Gastroesophageal sphincter (tissue), 4 donors: Measurements from ENCODE around the gene PDZD7. TPM values are rescaled to one million over a fixed set of nuclear protein-coding genes. Genes with fewer than 3 reads are reported as not detected.

ENCODE experiments used
- ATAC-seq: fragments of 150-250 bp; one replicate; pipeline ENCODE4 v1.9.1; 2016; ENCODE audit warnings: mild to moderate bottlenecking, moderate library complexity
- H3K27ac ChIP-seq, 4 donors: fragments of 200-600 bp; sonication (generic) in 3 of 4; 1 replicate in 3 of 4; 2 replicates in 1 of 4; pipeline ENCODE4 v1.5.1; 2016 to 2019
- H3K27me3 ChIP-seq: fragments of 200-600 bp; sonication (generic); one replicate; pipeline ENCODE4 v1.5.1; 2019
- H3K36me3 ChIP-seq, 2 donors: fragments of 200-600 bp; sonication (generic); one replicate each; pipeline ENCODE4 v1.5.1; 2019; ENCODE audit warnings: control low read depth in 1 of 2
- H3K4me1 ChIP-seq, 3 donors: fragments of 200-600 bp; sonication (generic); 1 replicate in 2 of 3; 2 replicates in 1 of 3; pipeline ENCODE4 v1.5.1; 2016 to 2019; ENCODE audit warnings: control low read depth in 2 of 3
- H3K4me3 ChIP-seq, 2 donors: fragments of 200-600 bp; sonication (generic); one replicate each; pipeline ENCODE4 v1.5.1; 2019; ENCODE audit warnings: mild to moderate bottlenecking in 1 of 2, moderate library complexity in 1 of 2
- H3K9me3 ChIP-seq, 3 donors: fragments of 200-600 bp; sonication (generic); one replicate each; pipeline ENCODE4 v1.5.1; 2017 to 2019; ENCODE audit warnings: control low read depth in 2 of 3
- EP300 ChIP-seq: sonication (generic); formaldehyde crosslinking; IDR thresholded peaks from one replicate; pipeline ENCODE4 v1.6.1; 2017; ENCODE audit warnings: antibody characterized with exemption, mild to moderate bottlenecking
- POLR2A ChIP-seq, 2 donors: fragments of 450-650 bp; IDR thresholded peaks; one replicate each; pipeline ENCODE4 v1.6.1; 2017; ENCODE audit warnings: antibody characterized with exemption in 2 of 2, mild to moderate bottlenecking in 2 of 2, moderate library complexity in 1 of 2
- POLR2AphosphoS5 ChIP-seq: sonication (generic); formaldehyde crosslinking; IDR thresholded peaks from one replicate; pipeline ENCODE4 v1.6.1; 2017; ENCODE audit warnings: antibody characterized with exemption
- WGBS, 2 donors: methylation state at CpG; one replicate each; pipeline ENCODE4 v1.1.5; 2018; ENCODE audit warnings: low coverage in 1 of 2; 5-methylcytosine and 5-hydroxymethylcytosine counted together
- total RNA-seq, 4 donors: library from RNA; depleted of rRNA; stranded (reverse); fragments of >200 nt; gene quantifications; one replicate each; pipeline ENCODE4 v1.1.0, GENCODE V29; 2016
- TF ChIP-seq, protein P1 (sequence below), 4 experiments: fragments of 200-600 bp in 2 of 4; fragments of 450-650 bp in 2 of 4; sonication (generic) in 1 of 4; IDR thresholded peaks; one replicate each; pipeline ENCODE4 v1.5.1; 2017 to 2019; ENCODE audit warnings: antibody characterized with exemption in 4 of 4, mild to moderate bottlenecking in 2 of 4, moderate library complexity in 2 of 4

Gene PDZD7
- total RNA-seq, 4 donors from 2014 or later = 0.31 to 0.54 (median 0.39) TPM; not detected in 1

DNA sequence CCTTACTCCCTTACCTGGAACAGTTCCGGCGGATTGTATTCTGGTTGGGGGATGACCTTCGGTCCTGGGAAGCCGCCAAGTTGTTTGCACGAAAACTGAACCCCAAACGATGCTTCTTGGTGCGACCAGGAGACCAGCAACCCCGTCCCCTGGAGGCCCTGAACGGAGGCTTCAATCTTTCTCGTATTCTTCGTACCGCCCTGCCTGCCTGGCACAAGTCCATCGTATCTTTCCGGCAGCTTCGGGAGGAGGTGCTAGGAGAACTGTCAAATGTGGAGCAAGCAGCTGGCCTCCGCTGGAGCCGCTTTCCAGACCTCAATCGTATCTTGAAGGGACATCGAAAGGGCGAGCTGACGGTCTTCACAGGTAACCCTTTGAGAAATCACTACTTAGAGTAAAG, 41.8 kb downstream of the PDZD7 start:
- Histone ChIP-seq H3K27ac (no peak overlapping the region), H3K4me1 (peaks cover 0 to 49% (median 19%) of the 10 kb centered on the region in 3 donors), H3K9me3 (no peaks in the 10 kb centered on the region), H3K4me3 (no peak overlapping the region), H3K36me3 (peaks cover 0 to 67% of the 10 kb centered on the region in 2 donors), H3K27me3 (no peaks in the 10 kb centered on the region)
- TF ChIP-seq, protein P1, sequence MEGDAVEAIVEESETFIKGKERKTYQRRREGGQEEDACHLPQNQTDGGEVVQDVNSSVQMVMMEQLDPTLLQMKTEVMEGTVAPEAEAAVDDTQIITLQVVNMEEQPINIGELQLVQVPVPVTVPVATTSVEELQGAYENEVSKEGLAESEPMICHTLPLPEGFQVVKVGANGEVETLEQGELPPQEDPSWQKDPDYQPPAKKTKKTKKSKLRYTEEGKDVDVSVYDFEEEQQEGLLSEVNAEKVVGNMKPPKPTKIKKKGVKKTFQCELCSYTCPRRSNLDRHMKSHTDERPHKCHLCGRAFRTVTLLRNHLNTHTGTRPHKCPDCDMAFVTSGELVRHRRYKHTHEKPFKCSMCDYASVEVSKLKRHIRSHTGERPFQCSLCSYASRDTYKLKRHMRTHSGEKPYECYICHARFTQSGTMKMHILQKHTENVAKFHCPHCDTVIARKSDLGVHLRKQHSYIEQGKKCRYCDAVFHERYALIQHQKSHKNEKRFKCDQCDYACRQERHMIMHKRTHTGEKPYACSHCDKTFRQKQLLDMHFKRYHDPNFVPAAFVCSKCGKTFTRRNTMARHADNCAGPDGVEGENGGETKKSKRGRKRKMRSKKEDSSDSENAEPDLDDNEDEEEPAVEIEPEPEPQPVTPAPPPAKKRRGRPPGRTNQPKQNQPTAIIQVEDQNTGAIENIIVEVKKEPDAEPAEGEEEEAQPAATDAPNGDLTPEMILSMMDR (IDR thresholded peaks at IDR 0.05) = no peak
- ATAC-seq = no peak
- 90 to 100% methylated on average over 1 to 2 of the region's 21 CpGs for WGBS, 2 donors

DNA sequence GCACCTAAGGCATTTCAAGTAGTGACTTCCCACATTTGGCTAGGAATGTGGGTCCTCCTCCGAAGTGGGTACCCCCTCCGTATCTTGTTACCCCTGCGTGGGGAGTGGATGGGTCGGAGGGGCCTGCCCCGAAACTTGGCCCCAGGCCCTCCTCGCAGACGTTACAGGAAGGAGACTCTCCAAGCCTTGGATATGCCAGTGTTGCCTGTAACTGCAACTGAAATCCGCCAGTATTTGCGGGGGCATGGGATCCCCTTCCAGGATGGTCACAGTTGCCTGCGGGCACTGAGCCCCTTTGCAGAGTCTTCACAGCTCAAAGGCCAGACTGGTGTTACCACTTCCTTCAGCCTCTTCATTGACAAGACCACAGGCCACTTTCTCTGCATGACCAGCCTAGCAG, 42.8 kb downstream of the PDZD7 start:
- peak overlapping the region in 1 of 2 donors; percentile 94 for H3K4me3 ChIP-seq
- H3K36me3 ChIP-seq = peaks cover 0 to 67% of the 10 kb centered on the region in 2 donors
- H3K27ac ChIP-seq = no peak overlapping the region
- H3K4me1 ChIP-seq = peaks cover 0 to 49% (median 19%) of the 10 kb centered on the region in 3 donors
- TF ChIP-seq POLR2AphosphoS5 (no peak), EP300 (no peak), POLR2A (IDR thresholded peaks at IDR 0.05) (no peak)
- TF ChIP-seq, protein P1 (IDR thresholded peaks at IDR 0.05) = no peak
- ATAC-seq = no peak
- no peaks in the 10 kb centered on the region for H3K27me3 ChIP-seq
- H3K9me3 ChIP-seq = no peaks in the 10 kb centered on the region
- WGBS, 2 donors = no CpG with 5 or more reads among the region's 10 CpGs

DNA sequence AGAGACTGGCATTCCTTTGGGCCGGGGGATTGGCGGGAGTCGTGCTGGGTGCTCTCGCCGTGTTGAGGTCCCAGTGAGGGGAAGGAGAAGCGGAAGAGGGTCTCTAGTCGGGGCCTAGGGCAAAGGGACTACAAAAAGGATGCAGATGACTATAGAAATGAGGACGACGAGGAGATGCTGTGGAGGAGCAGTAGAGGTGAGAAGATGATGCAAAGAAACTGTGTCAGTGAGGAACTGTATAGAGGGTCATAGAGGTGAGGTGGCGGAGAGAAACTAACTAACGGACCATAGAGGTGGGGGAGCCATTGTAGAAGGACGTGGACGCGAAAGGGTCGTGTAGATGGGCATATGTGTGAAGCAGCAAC, 43.3 kb downstream of the PDZD7 start:
- peaks cover 0 to 49% (median 19%) of the 10 kb centered on the region in 3 donors for H3K4me1 ChIP-seq
- peak overlapping the region in 3 of 4 donors; percentile 81 to 90 (median 87) for H3K27ac ChIP-seq
- TF ChIP-seq POLR2AphosphoS5 (no peak), EP300 (no peak)
- WGBS, 2 donors = 1% methylated on average over 15 of the region's 15 CpGs
- peaks cover 0 to 67% of the 10 kb centered on the region in 2 donors for H3K36me3 ChIP-seq
- no peak for ATAC-seq
- H3K9me3 ChIP-seq = no peaks in the 10 kb centered on the region
- no peaks in the 10 kb centered on the region for H3K27me3 ChIP-seq
- H3K4me3 ChIP-seq = peak overlapping the region; percentile 86 to 94

DNA sequence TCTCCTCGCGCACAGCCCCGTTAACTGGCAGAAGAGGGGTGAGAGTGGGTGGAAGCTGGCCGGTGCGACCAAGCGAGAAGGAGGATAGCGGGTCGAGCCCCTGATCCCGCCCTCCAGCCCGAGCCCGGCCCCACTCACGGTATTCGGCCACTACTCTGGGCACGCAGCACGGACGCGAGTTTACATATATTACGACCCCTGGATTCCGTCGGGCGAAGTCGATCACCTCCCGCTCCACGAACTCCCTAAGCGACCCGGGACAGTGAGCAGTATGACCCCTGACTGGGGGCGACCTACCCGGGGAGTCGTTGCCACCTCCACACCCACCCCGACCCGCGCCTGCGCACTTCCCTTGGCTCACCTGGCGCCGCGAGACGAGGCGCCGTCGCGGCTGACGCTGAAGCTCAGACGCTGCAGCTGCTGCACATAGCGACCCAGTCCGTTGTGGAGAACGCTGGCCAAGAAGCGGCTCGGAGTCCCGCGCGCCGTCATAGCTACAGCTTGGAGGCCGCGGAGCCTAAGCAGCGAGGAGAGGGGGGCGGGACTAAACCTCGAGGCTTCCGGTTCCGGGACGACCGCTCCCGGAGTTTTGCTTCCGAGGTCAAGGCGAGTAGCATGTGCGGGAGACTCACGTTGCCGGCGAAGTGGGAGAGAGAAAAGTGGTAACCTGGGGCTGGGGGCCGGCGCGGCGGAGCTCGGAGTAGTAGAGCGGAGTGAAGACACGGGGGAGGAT, 43.8 kb downstream of the PDZD7 start, which contains the start of the genes MRPL43 and TWNK:
Gene MRPL43 (minus strand): TSS at position 546 of the 733 bp plus-strand sequence. CDS start 54 bp downstream, at position 492.
Gene TWNK (plus strand): TSS at position 592 of the 733 bp plus-strand sequence. CDS start 668 bp downstream, outside the sequence.
- Histone ChIP-seq H3K9me3 (no peaks in the 10 kb centered on the region), H3K4me1 (peaks cover 0 to 49% (median 19%) of the 10 kb centered on the region in 3 donors), H3K27ac (peak within 1 kb of the TSS; percentile 25 to 90 (median 84)), H3K36me3 (peaks cover 0 to 67% of the 10 kb centered on the region in 2 donors), H3K4me3 (peak within 1 kb of the TSS; percentile 86 to 94), H3K27me3 (no peaks in the 10 kb centered on the region)
- peak; percentile 83 for ATAC-seq
- 0% methylated on average over 7 of the region's 75 CpGs for WGBS, 2 donors
- TF ChIP-seq POLR2AphosphoS5 (peak; percentile 72), POLR2A (IDR thresholded peaks at IDR 0.05) (peak in 1 of 2 donors; percentile 33), EP300 (no peak)
- TF ChIP-seq, protein P1 (IDR thresholded peaks at IDR 0.05) = peak in 1 of 4 experiments; percentile 33

DNA sequence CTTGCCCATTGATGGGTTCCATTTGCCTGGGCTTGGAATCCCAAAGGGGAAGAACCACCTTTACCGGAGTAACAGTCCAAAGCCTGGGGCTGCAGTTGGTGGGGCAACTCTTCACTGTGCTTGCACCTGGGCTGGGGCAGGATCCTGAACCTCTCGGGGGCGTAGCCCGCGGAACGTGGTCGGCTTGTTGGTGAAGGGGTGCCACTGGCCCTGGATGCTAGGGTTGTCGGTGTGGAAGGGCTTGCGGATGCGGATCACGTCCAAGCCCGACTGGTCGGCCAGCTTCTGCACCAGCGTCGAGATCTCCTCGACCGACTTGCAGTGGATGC, 44.3 kb downstream of the PDZD7 start:
- H3K27me3 ChIP-seq = no peaks in the 10 kb centered on the region
- ATAC-seq = no peak
- peaks cover 0 to 49% (median 19%) of the 10 kb centered on the region in 3 donors for H3K4me1 ChIP-seq
- TF ChIP-seq POLR2AphosphoS5 (no peak), POLR2A (IDR thresholded peaks at IDR 0.05) (no peak), EP300 (no peak)
- TF ChIP-seq, protein P1 (IDR thresholded peaks at IDR 0.05) = no peak
- H3K4me3 ChIP-seq = peak overlapping the region; percentile 86 to 94
- WGBS, 2 donors = no CpG with 5 or more reads among the region's 17 CpGs
- H3K36me3 ChIP-seq = peaks cover 0 to 68% of the 10 kb centered on the region in 2 donors
- H3K9me3 ChIP-seq = no peaks in the 10 kb centered on the region
- peak overlapping the region in 3 of 4 donors; percentile 81 to 90 (median 87) for H3K27ac ChIP-seq
